PFSK-1 (cell line): ENCODE data around the gene MYL5.

Source experiments
- FOXP2 ChIP-seq: optimal IDR thresholded peaks from 2 replicates; pipeline ENCODE3; 2011; ENCODE audit warnings: borderline replicate concordance, control low read depth, inconsistent platforms; ENCODE audit not compliant: insufficient read depth; ENCODE audit errors: extremely low read length, extremely low read depth
- POLR2AphosphoS5 ChIP-seq: IDR thresholded peaks from 2 replicates; pipeline ENCODE4 v1.6.1; 2012; ENCODE audit warnings: low read depth, mild to moderate bottlenecking, control low read depth, low read length, moderate library complexity
- SIN3A ChIP-seq: IDR thresholded peaks from 2 replicates; pipeline ENCODE4 v1.6.1; 2012; ENCODE audit warnings: mild to moderate bottlenecking, low read length, moderate library complexity, borderline replicate concordance; ENCODE audit not compliant: insufficient read depth
- TAF1 ChIP-seq: IDR thresholded peaks from 2 replicates; pipeline ENCODE4 v1.6.1; 2012; ENCODE audit warnings: low read length, control low read depth, borderline replicate concordance; ENCODE audit not compliant: insufficient read depth
- TF ChIP-seq, protein P1 (sequence below), 2 experiments: IDR thresholded peaks; 2 replicates each; pipeline versions ENCODE4 v1.6.1 to v1.8.0; 2011 to 2012; ENCODE audit warnings: low read depth in 2 of 2, low read length in 2 of 2, control low read depth in 1 of 2, inconsistent platforms in 1 of 2, mild to moderate bottlenecking in 1 of 2, moderate library complexity in 1 of 2; ENCODE audit not compliant: insufficient read depth in 1 of 2

DNA sequence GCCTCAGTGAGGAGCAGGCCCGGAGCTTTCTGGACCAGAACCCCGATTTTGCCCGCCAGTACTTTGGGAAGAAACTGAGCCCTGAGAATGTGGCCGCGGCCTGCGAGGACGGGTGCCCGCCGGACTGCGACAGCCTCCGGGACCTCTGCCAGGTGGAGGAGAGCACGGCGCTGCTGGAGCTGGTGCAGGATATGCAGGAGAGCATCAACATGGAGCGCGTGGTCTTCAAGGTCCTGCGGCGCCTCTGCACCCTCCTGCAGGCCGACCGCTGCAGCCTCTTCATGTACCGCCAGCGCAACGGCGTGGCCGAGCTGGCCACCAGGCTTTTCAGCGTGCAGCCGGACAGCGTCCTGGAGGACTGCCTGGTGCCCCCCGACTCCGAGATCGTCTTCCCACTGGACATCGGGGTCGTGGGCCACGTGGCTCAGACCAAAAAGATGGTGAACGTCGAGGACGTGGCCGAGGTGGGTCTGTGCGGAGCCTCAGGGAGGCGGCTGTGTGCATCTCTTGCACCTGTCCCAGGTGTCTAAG is 48.6 kb upstream of the MYL5 start:
- TF ChIP-seq, protein P1, sequence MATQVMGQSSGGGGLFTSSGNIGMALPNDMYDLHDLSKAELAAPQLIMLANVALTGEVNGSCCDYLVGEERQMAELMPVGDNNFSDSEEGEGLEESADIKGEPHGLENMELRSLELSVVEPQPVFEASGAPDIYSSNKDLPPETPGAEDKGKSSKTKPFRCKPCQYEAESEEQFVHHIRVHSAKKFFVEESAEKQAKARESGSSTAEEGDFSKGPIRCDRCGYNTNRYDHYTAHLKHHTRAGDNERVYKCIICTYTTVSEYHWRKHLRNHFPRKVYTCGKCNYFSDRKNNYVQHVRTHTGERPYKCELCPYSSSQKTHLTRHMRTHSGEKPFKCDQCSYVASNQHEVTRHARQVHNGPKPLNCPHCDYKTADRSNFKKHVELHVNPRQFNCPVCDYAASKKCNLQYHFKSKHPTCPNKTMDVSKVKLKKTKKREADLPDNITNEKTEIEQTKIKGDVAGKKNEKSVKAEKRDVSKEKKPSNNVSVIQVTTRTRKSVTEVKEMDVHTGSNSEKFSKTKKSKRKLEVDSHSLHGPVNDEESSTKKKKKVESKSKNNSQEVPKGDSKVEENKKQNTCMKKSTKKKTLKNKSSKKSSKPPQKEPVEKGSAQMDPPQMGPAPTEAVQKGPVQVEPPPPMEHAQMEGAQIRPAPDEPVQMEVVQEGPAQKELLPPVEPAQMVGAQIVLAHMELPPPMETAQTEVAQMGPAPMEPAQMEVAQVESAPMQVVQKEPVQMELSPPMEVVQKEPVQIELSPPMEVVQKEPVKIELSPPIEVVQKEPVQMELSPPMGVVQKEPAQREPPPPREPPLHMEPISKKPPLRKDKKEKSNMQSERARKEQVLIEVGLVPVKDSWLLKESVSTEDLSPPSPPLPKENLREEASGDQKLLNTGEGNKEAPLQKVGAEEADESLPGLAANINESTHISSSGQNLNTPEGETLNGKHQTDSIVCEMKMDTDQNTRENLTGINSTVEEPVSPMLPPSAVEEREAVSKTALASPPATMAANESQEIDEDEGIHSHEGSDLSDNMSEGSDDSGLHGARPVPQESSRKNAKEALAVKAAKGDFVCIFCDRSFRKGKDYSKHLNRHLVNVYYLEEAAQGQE (IDR thresholded peaks at IDR 0.05; ENCODE audit: insufficient read depth in 1 of 2, low read depth in 2 of 2, low read length in 2 of 2) = no peak
- TF ChIP-seq POLR2AphosphoS5 (no peak), SIN3A (no peak), TAF1 (no peak), FOXP2 (no peak)
